GM19324 (cell line): ENCODE data around the gene CTAG1A.
"Not testable (repeated sequence)": the region's sequence is repeated elsewhere in the genome, so short reads cannot be mapped to it uniquely, and the experiment has no call there.

Experiments
- ATAC-seq: cut with Tn5 transposase; IDR thresholded peaks from one replicate; pipeline ENCODE4 v1.9.1; 2021; ENCODE audit warnings: mild to moderate bottlenecking, moderate library complexity; ENCODE audit not compliant: unreplicated experiment, low FRiP score

CTAG1A gene

GRCh38 chrX:154570361-154570760, 14.6 kb upstream of the CTAG1A start:
- ATAC-seq = not testable (repeated sequence)

GRCh38 chrX:154573061-154573460, 11.9 kb upstream of the CTAG1A start:
- ATAC-seq = not testable (repeated sequence)

GRCh38 chrX:154575076-154575475, 9.9 kb upstream of the CTAG1A start:
- ATAC-seq = not testable (repeated sequence)

GRCh38 chrX:154582994-154583393, 1.9 kb upstream of the CTAG1A start:
- ATAC-seq = not testable (repeated sequence)

- not testable (repeated sequence) for ATAC-seq
Observed at GRCh38 chrX:154590415-154590814, 5.5 kb downstream of the CTAG1A start.

- no peak for ATAC-seq
Observed at GRCh38 chrX:154592505-154592904, 7.6 kb downstream of the CTAG1A start.

- no peak for ATAC-seq
Observed at GRCh38 chrX:154593201-154593600, 8.3 kb downstream of the CTAG1A start.

GRCh38 chrX:154594491-154594890, 9.6 kb downstream of the CTAG1A start:
- no peak for ATAC-seq

- no peak for ATAC-seq
Observed at GRCh38 chrX:154595559-154596249, 10.8 kb downstream of the CTAG1A start.

GRCh38 chrX:154596290-154596929, 11.5 kb downstream of the CTAG1A start:
- no peak for ATAC-seq

- ATAC-seq = no peak
Observed at GRCh38 chrX:154597221-154597620, 12.3 kb downstream of the CTAG1A start.

GRCh38 chrX:154598656-154599055, 13.7 kb downstream of the CTAG1A start:
- no peak for ATAC-seq

- no peak for ATAC-seq
Observed at GRCh38 chrX:154599531-154599930, 14.6 kb downstream of the CTAG1A start.

- ATAC-seq = no peak
Observed at GRCh38 chrX:154600759-154601374, 15.9 kb downstream of the CTAG1A start.

- ATAC-seq = no peak
Observed at GRCh38 chrX:154602226-154602625, 17.3 kb downstream of the CTAG1A start.

- ATAC-seq = no peak
Observed at GRCh38 chrX:154602766-154603437, 18.0 kb downstream of the CTAG1A start.

GRCh38 chrX:154603438-154604430, 18.8 kb downstream of the CTAG1A start:
- no peak for ATAC-seq

GRCh38 chrX:154605566-154605965, 20.6 kb downstream of the CTAG1A start:
- ATAC-seq = no peak

- no peak for ATAC-seq
Observed at GRCh38 chrX:154607370-154607769, 22.4 kb downstream of the CTAG1A start.

GRCh38 chrX:154607976-154608375, 23.0 kb downstream of the CTAG1A start:
- ATAC-seq = not testable (repeated sequence)
